Heart left ventricle (tissue), 16 donors: Measurements from ENCODE around the gene RPTOR. TPM values are rescaled to one million over a fixed set of nuclear protein-coding genes. Genes with fewer than 3 reads are reported as not detected.

Experiments used
- ATAC-seq, 4 donors: fragments of 200-7000 bp; cut with Tn5 transposase; one replicate each; pipeline ENCODE4 v1.9.1; 2020 to 2022; ENCODE audit warnings: moderate library complexity in 4 of 4, mild to moderate bottlenecking in 3 of 4, moderate number of reproducible peaks in 1 of 4
- DNase-seq, 5 donors: peaks; one replicate each; pipeline ENCODE4 v3.0.0-alpha.2; 2020
- H3K27ac ChIP-seq, 12 donors: fragments of 200-600 bp; sonication (generic) in 4 of 12; one replicate each; pipeline versions ENCODE4 v1.5.0 to v1.8.0; 2016 to 2022; ENCODE audit warnings: mild to moderate bottlenecking in 2 of 12
- H3K27me3 ChIP-seq, 9 donors: fragments of 200-600 bp; sonication (generic) in 2 of 9; one replicate each; pipeline versions ENCODE4 v1.5.1 to v1.8.0; 2016 to 2022; ENCODE audit warnings: mild to moderate bottlenecking in 3 of 9
- H3K36me3 ChIP-seq, 9 donors: fragments of 200-600 bp; sonication (generic) in 2 of 9; one replicate each; pipeline versions ENCODE4 v1.5.0 to v1.8.0; 2018 to 2022; ENCODE audit warnings: mild to moderate bottlenecking in 2 of 9
- H3K4me1 ChIP-seq, 12 donors: fragments of 200-600 bp; sonication (generic) in 4 of 12; one replicate each; pipeline versions ENCODE4 v1.5.0 to v1.8.0; 2016 to 2022; ENCODE audit warnings: mild to moderate bottlenecking in 3 of 12
- H3K4me3 ChIP-seq, 12 donors: fragments of 200-600 bp; sonication (generic) in 4 of 12; one replicate each; pipeline versions ENCODE4 v1.5.0 to v1.8.0; 2017 to 2022; ENCODE audit warnings: mild to moderate bottlenecking in 9 of 12, moderate library complexity in 4 of 12
- H3K9me3 ChIP-seq, 12 donors: fragments of 200-600 bp; sonication (generic) in 4 of 12; one replicate each; pipeline versions ENCODE4 v1.5.0 to v1.8.0; 2016 to 2022; ENCODE audit warnings: mild to moderate bottlenecking in 1 of 12
- CTCF ChIP-seq, 12 donors: fragments of 200-600 bp; sonication (generic) in 4 of 12; IDR thresholded peaks; one replicate each; pipeline versions ENCODE4 v1.5.0 to v1.8.0; 2018 to 2022; ENCODE audit warnings: antibody characterized with exemption in 12 of 12, mild to moderate bottlenecking in 5 of 12
- POLR2A ChIP-seq, 2 donors: fragments of 450-650 bp; IDR thresholded peaks; one replicate each; pipeline ENCODE4 v1.6.1; 2017; ENCODE audit warnings: antibody characterized with exemption in 2 of 2, mild to moderate bottlenecking in 2 of 2, moderate library complexity in 2 of 2
- WGBS, 4 donors: extraction: QIAGEN DNeasy Blood & Tissue Kit in 2 of 4; methylation state at CpG; one replicate each; pipeline versions ENCODE4 v1.1.5 to v1.1.7; 2013 to 2018; 5-methylcytosine and 5-hydroxymethylcytosine counted together
- intact Hi-C, 10 donors: fragments of 100-400 bp; cut with DNase I; formaldehyde crosslinking; loops; one replicate each; pipeline versions ENCODE4 v1.11.1 to v1.14.2; 2022
- polyA plus RNA-seq, 2 donors: library from polyadenylated mRNA; stranded (reverse); fragments of 200-250 nt; gene quantifications; one replicate each; pipeline ENCODE4 v1.2.3, GENCODE V29; 2013
- total RNA-seq, 9 donors: library from RNA; depleted of rRNA in 2 of 9; stranded (reverse); fragments of >200 nt in 2 of 9; fragmentation: NEBNext Ultra II Directional in 3 of 9; extraction: Animal tissue kit (Norgen Biotek cat#: 25700) in 3 of 9; gene quantifications; one replicate each; pipeline versions ENCODE4 v1.1.0 to v1.2.4, GENCODE V29; 2016 to 2023
- donor health status: ischemic (EF 13 %, LVEDD 7.1; RV severe dilation, severe dysfunction).
- donor health status: healthy with polysubstance abuse.
- donor health status: DM: no; HTN: yes; CAD: no.
- donor health status: DM: no; HTN: no; CAD: no.
- donor health status: ischemic (EF 25% LVEDD 6.9; RV normal size, moderate dysfunction).
- donor health status: ischemic (EF 25% LVEDD 5.7; RV mildly dilated, moderate dysfunction).
- donor health status: healthy.
- donor health status: DM: yes; HTN: yes; CAD: no.
- donor health status: ischemic (EF 35%, LVEDD 5.7; RV mildly dilated, moderate dysfunction).
- donor health status: nonischemic (EF 11% LVEDD 7.7; RV severe dilation, severe dysfunction).
- donor health status: DM: yes; HTN: yes; CAD: no.
- donor health status: PGD.
- donor health status: ischemic (EF 29% LVEDD 5.4; RV normal size, mild dysfunction).
- donor health status: nonischemic (EF 23%, LVEDD 6.1; RV moderate dilation, normal function).

Gene RPTOR
- total and polyA plus RNA-seq, 11 donors, result 14.7 to 31.7 (median 26.0) TPM

GRCh38 chr17:80805032-80805751 is 260.6 kb downstream of the RPTOR start:
- intact Hi-C loops, result no loop called here
- Histone ChIP-seq H3K27me3 (no peaks in the 10 kb centered on the region), H3K4me3 (no peak overlapping the region), H3K4me1 (no peaks in the 10 kb centered on the region), H3K27ac (no peak overlapping the region), H3K9me3 (peaks cover 0 to 25% (median 12%) of the 10 kb centered on the region in 12 donors), H3K36me3 (peaks cover 0 to 9% (median 0%) of the 10 kb centered on the region in 9 donors)
- no peak for ATAC-seq
- DNase-seq, result no peak
- TF ChIP-seq POLR2A (IDR thresholded peaks at IDR 0.05) (no peak), CTCF (IDR thresholded peaks at IDR 0.05) (no peak)
- 64 to 75% (median 69%) methylated on average over 15 of the region's 15 CpGs for WGBS, 4 donors

- DNase-seq, result no peak
- intact Hi-C loops, result no loop called here
- no peaks in the 10 kb centered on the region for H3K27me3 ChIP-seq
- TF ChIP-seq CTCF (IDR thresholded peaks at IDR 0.05) (no peak), POLR2A (IDR thresholded peaks at IDR 0.05) (no peak)
- H3K9me3 ChIP-seq, result peaks cover 0 to 25% (median 12%) of the 10 kb centered on the region in 12 donors
- no peaks in the 10 kb centered on the region for H3K4me1 ChIP-seq
- H3K27ac ChIP-seq, result no peak overlapping the region
- ATAC-seq, result no peak
- no peak overlapping the region for H3K4me3 ChIP-seq
- peaks cover 0 to 12% (median 0%) of the 10 kb centered on the region in 9 donors for H3K36me3 ChIP-seq
- 95 to 98% (median 97%) methylated on average over 4 of the region's 4 CpGs for WGBS, 4 donors
Measured at GRCh38 chr17:80807014-80807413, 262.4 kb downstream of the RPTOR start.

- peaks cover 0 to 14% (median 0%) of the 10 kb centered on the region in 9 donors for H3K36me3 ChIP-seq
- no peak overlapping the region for H3K27ac ChIP-seq
- intact Hi-C loops, result no loop called here
- no peaks in the 10 kb centered on the region for H3K27me3 ChIP-seq
- WGBS, 4 donors, result 70 to 89% (median 74%) methylated on average over 1 of the region's 1 CpG
- H3K4me3 ChIP-seq, result no peak overlapping the region
- DNase-seq (no peak), ATAC-seq (no peak)
- no peaks in the 10 kb centered on the region for H3K4me1 ChIP-seq
- H3K9me3 ChIP-seq, result peaks cover 0 to 25% (median 12%) of the 10 kb centered on the region in 12 donors
- TF ChIP-seq CTCF (IDR thresholded peaks at IDR 0.05), result no peak
- no peak for TF ChIP-seq POLR2A (IDR thresholded peaks at IDR 0.05)
Measured at GRCh38 chr17:80807882-80808281, 263.2 kb downstream of the RPTOR start.

GRCh38 chr17:80811181-80812105 is 266.8 kb downstream of the RPTOR start:
- DNase-seq, result peak in 1 of 5 donors; percentile 20
- Histone ChIP-seq H3K36me3 (peaks cover 0 to 14% (median 0%) of the 10 kb centered on the region in 9 donors), H3K27ac (peak overlapping the region in 1 of 12 donors; percentile 17), H3K4me1 (no peaks in the 10 kb centered on the region), H3K27me3 (no peaks in the 10 kb centered on the region), H3K9me3 (peaks cover 0 to 17% (median 9%) of the 10 kb centered on the region in 12 donors), H3K4me3 (no peak overlapping the region)
- intact Hi-C loops, result no loop called here
- no peak for ATAC-seq
- TF ChIP-seq POLR2A (IDR thresholded peaks at IDR 0.05) (no peak), CTCF (IDR thresholded peaks at IDR 0.05) (no peak)
- 86 to 92% (median 91%) methylated on average over 21 of the region's 21 CpGs for WGBS, 4 donors
